CD8-positive, alpha-beta memory T cell (primary cell): ENCODE results near the gene PSTPIP2. TPM values are rescaled to one million over a fixed set of nuclear protein-coding genes. Genes with fewer than 3 reads are reported as not detected.

Experiments
- CTCF ChIA-PET: fragments of 350-600 bp; sonication (Branson Sonifier 250); formaldehyde crosslinking; loops from one replicate; lab custom pipeline; 2021; ENCODE audit warnings: antibody characterized with exemption; lab: Charles Lee
- POLR2A ChIA-PET: fragments of 350-600 bp; sonication (Branson Sonifier 250); formaldehyde crosslinking; loops from one replicate; lab custom pipeline; 2021; ENCODE audit warnings: antibody characterized with exemption; lab: Charles Lee
- DNase-seq, 5 donors: peaks; one replicate each; pipeline versions ENCODE4 v3.0.0 to v3.0.0-alpha.2; 2020 to 2022; ENCODE audit warnings: mixed read lengths in 1 of 5
- H3K27ac ChIP-seq: one replicate; pipeline ENCODE4 v1.7.0; 2013; ENCODE audit warnings: low read depth, mild to moderate bottlenecking, low read length, moderate library complexity
- H3K27me3 ChIP-seq: 2 replicates; pipeline ENCODE4 v1.7.0; 2013; ENCODE audit warnings: low read length, mild to moderate bottlenecking; ENCODE audit not compliant: insufficient read depth, poor library complexity, severe bottlenecking
- H3K36me3 ChIP-seq: 2 replicates; pipeline ENCODE4 v1.7.0; 2013; ENCODE audit warnings: mild to moderate bottlenecking, low read length, moderate library complexity; ENCODE audit not compliant: insufficient read depth
- H3K4me1 ChIP-seq: 2 replicates; pipeline ENCODE4 v1.7.0; 2013; ENCODE audit warnings: mild to moderate bottlenecking, low read length, moderate library complexity; ENCODE audit not compliant: insufficient read depth
- H3K4me3 ChIP-seq: 2 replicates; pipeline ENCODE4 v1.7.0; 2013; ENCODE audit warnings: mild to moderate bottlenecking, low read length
- H3K9me3 ChIP-seq: 2 replicates; pipeline ENCODE4 v1.7.0; 2013; ENCODE audit warnings: mild to moderate bottlenecking, low read length
- H3K27ac Mint-ChIP-seq, 8 donors: one replicate each; pipeline ENCODE4 v1.8.0; 2020 to 2021; ENCODE audit warnings: mixed read lengths in 8 of 8, mild to moderate bottlenecking in 6 of 8, inconsistent platforms in 3 of 8, moderate library complexity in 3 of 8
- H3K27me3 Mint-ChIP-seq, 2 donors: one replicate each; pipeline ENCODE4 v1.8.0; 2020 to 2021; ENCODE audit warnings: mixed read lengths in 2 of 2, mild to moderate bottlenecking in 1 of 2, moderate library complexity in 1 of 2
- H3K36me3 Mint-ChIP-seq, 3 donors: one replicate each; pipeline ENCODE4 v1.8.0; 2020 to 2021; ENCODE audit warnings: mixed read lengths in 3 of 3, inconsistent platforms in 1 of 3, mild to moderate bottlenecking in 1 of 3
- H3K4me1 Mint-ChIP-seq, 3 donors: one replicate each; pipeline ENCODE4 v1.8.0; 2020 to 2021; ENCODE audit warnings: mixed read lengths in 3 of 3, inconsistent platforms in 1 of 3, mild to moderate bottlenecking in 1 of 3
- H3K4me3 Mint-ChIP-seq, 7 donors: one replicate each; pipeline ENCODE4 v1.8.0; 2020 to 2021; ENCODE audit warnings: mixed read lengths in 7 of 7, mild to moderate bottlenecking in 6 of 7, moderate library complexity in 4 of 7, inconsistent platforms in 2 of 7
- H3K9me3 Mint-ChIP-seq, 5 donors: one replicate each; pipeline ENCODE4 v1.8.0; 2020 to 2022; ENCODE audit warnings: mixed read lengths in 5 of 5, mild to moderate bottlenecking in 3 of 5, moderate library complexity in 2 of 5, inconsistent platforms in 1 of 5
- polyA plus RNA-seq: library from polyadenylated mRNA; unstranded; fragments of 300-500 nt; fragmentation: Illumina TruSeq; gene quantifications from one replicate; pipeline ENCODE4 v1.2.3, GENCODE V29; 2021
- total RNA-seq, 2 experiments: library from RNA; stranded (reverse); gene quantifications; one replicate each; pipeline ENCODE4 v1.2.3, GENCODE V29; 2021

The PSTPIP2 gene
- total and polyA plus RNA-seq, 3 experiments from 2014 or later, result 11.0 to 25.3 (median 24.9) TPM

DNA sequence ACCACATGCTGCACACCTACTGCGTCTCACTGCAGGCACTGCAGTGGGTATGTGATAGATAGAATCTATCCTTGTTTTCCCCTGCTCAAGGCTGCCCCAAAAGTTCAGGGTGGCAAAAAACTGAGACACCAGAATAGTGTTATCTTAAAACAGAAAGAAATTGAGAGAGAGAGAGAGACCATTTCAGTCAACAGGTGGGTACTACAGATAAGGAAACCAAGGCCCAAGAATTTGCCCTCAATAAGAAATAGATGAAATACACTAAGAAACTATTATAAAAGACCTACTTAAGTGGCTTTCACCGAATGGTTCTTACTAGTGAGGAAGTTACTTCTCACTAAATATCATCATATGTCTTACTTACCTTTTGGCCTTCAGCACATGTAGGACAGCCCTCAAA is 132.8 kb downstream of the PSTPIP2 start:
- Histone ChIP-seq H3K27ac (no peak overlapping the region), H3K4me3 (no peak overlapping the region), H3K4me1 (peaks cover 14% of the 10 kb centered on the region), H3K9me3 (no peaks in the 10 kb centered on the region), H3K36me3 (peaks cover 29% of the 10 kb centered on the region), H3K27me3 (no peaks in the 10 kb centered on the region)
- no peak overlapping the region for H3K4me3 Mint-ChIP-seq
- H3K9me3 Mint-ChIP-seq, result peaks cover 0 to 13% (median 6%) of the 10 kb centered on the region in 5 donors
- H3K27ac Mint-ChIP-seq, result peak overlapping the region in 5 of 8 donors; percentile 15 to 66 (median 29)
- H3K4me1 Mint-ChIP-seq, result peaks cover 27 to 34% (median 30%) of the 10 kb centered on the region in 3 donors
- CTCF ChIA-PET, result interaction anchor here (1.1 kb wide), 1 partner anchor 134 kb away, joined by 3 read pairs; no protein-coding TSS in a partner anchor
- POLR2A ChIA-PET, result no interaction called here
- no peak for DNase-seq
- H3K27me3 Mint-ChIP-seq, result no peaks in the 10 kb centered on the region
- H3K36me3 Mint-ChIP-seq, result peaks cover 36 to 74% (median 42%) of the 10 kb centered on the region in 3 donors

DNA sequence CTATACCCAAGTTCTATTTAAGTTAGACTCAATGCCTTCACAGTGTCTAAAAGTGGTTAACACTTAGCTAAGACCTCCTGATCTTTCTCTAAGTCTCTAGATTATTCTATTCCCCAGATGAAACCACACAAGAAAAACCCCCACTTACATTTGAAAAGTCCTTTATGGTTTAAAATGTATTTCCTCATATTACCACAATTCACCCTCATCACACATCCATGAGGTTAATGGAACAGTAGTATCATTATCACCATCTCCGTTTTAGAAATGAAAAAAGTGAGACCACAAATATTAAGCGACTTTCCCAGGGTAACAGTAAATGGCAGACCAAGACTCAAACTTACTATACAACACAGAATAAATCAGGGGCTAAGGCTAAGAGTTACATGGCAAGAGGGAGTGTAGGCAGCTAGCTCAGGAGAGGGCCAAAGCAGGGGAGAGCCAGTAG is 133.5 kb downstream of the PSTPIP2 start:
- peak overlapping the region in 7 of 8 donors; percentile 11 to 87 (median 51) for H3K27ac Mint-ChIP-seq
- POLR2A ChIA-PET, result no interaction called here

DNA sequence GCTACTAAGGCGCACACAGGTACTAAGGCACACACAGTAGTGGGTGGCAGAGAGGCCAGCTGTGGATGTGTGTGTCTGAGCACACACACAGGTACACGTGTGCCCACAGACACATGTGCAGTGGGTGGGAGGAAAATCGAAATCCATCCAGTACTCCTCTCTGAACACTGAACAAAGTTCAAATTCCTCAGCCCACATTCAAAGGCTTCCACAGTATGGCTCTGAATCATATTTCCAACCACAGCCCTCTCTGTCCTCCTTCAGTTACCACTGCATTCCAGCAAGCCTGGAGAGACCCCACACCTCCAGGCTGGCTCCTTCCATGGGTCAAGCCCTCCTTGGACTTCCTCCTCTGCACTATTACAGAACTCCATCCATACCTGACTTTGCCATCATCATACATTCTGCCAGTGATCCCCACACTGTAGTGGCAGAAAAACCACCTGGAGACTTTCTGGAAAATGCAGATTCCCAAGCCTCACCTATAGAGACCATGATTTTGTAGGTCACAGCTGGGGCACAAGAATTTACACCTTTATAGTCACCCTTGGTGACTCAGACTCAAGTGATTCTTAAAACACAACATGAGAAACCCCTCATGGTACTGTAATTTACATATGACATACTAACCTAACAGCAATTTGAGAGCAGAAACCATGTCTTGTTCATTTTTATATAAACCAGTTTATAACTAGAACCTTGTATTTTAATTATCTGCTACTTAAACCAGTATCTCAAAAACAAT is 136.3 kb downstream of the PSTPIP2 start:
- CTCF ChIA-PET, result no interaction called here
- Histone ChIP-seq H3K9me3 (no peaks in the 10 kb centered on the region), H3K27me3 (no peaks in the 10 kb centered on the region), H3K4me3 (no peak overlapping the region), H3K4me1 (peaks cover 14% of the 10 kb centered on the region), H3K27ac (no peak overlapping the region), H3K36me3 (peaks cover 15% of the 10 kb centered on the region)
- H3K4me3 Mint-ChIP-seq, result no peak overlapping the region
- POLR2A ChIA-PET, result no interaction called here
- peaks cover 0 to 6% (median 3%) of the 10 kb centered on the region in 5 donors for H3K9me3 Mint-ChIP-seq
- no peaks in the 10 kb centered on the region for H3K27me3 Mint-ChIP-seq
- peaks cover 27 to 33% (median 28%) of the 10 kb centered on the region in 3 donors for H3K4me1 Mint-ChIP-seq
- DNase-seq, result no peak
- no peak overlapping the region for H3K27ac Mint-ChIP-seq
- peaks cover 25 to 73% (median 33%) of the 10 kb centered on the region in 3 donors for H3K36me3 Mint-ChIP-seq

More for the DNA sequence above, 133.5 kb downstream of the PSTPIP2 start:
- peak in 1 of 5 donors; percentile 78 for DNase-seq
- Mint-ChIP-seq H3K9me3 (peaks cover 0 to 13% (median 6%) of the 10 kb centered on the region in 5 donors), H3K4me3 (peak overlapping the region; percentile 12 to 52 (median 37)), H3K36me3 (peaks cover 31 to 74% (median 38%) of the 10 kb centered on the region in 3 donors), H3K4me1 (peaks cover 27 to 34% (median 30%) of the 10 kb centered on the region in 3 donors), H3K27me3 (no peaks in the 10 kb centered on the region)
- no peaks in the 10 kb centered on the region for H3K9me3 ChIP-seq
- no peak overlapping the region for H3K27ac ChIP-seq
- H3K36me3 ChIP-seq, result peaks cover 24% of the 10 kb centered on the region
- no peak overlapping the region for H3K4me3 ChIP-seq
- H3K4me1 ChIP-seq, result peaks cover 14% of the 10 kb centered on the region
- no peaks in the 10 kb centered on the region for H3K27me3 ChIP-seq
- CTCF ChIA-PET, result interaction anchor here (1.1 to 1.5 kb wide), 3 partner anchors 25 to 135 kb away, joined by 3 to 4 read pairs (median 3); no protein-coding TSS in a partner anchor

Other genes starting within 250 kb of the PSTPIP2 start
- not detected for gene SIGLEC15, start 246.6 kb downstream of the PSTPIP2 start, total RNA-seq
- 0.07 TPM for gene SIGLEC15, start 246.6 kb downstream of the PSTPIP2 start, polyA plus RNA-seq
- 10 to 100 TPM; 17.7 to 18.1 TPM for gene EPG5, start 104.9 kb downstream of the PSTPIP2 start, total RNA-seq
- 4.0 TPM for gene EPG5, start 104.9 kb downstream of the PSTPIP2 start, polyA plus RNA-seq
- gene ATP5F1A, start 26.0 kb upstream of the PSTPIP2 start, total RNA-seq, result 100 to 1,000 TPM; 456 to 468 TPM
- 409 TPM for gene ATP5F1A, start 26.0 kb upstream of the PSTPIP2 start, polyA plus RNA-seq
- gene HAUS1, start 32.1 kb upstream of the PSTPIP2 start, total RNA-seq, result 10 to 100 TPM; 52.5 to 53.3 TPM
- gene HAUS1, start 32.1 kb upstream of the PSTPIP2 start, polyA plus RNA-seq, result 43.2 TPM